Glutamatergic neuron (in vitro differentiated cells): ENCODE measurements around the gene DNAH9. TPM values are rescaled to one million over a fixed set of nuclear protein-coding genes. Genes with fewer than 3 reads are reported as not detected.

Experiments used
- DNase-seq: peaks from one replicate; pipeline ENCODE4 v3.0.0; 2022
- H3K27ac Mint-ChIP-seq: one replicate; pipeline ENCODE4 v1.8.0; 2020; ENCODE audit warnings: mild to moderate bottlenecking, mixed read lengths, inconsistent platforms; ENCODE audit not compliant: unreplicated experiment
- H3K27me3 Mint-ChIP-seq: one replicate; pipeline ENCODE4 v1.8.0; 2020; ENCODE audit warnings: mild to moderate bottlenecking, moderate library complexity, mixed read lengths, inconsistent platforms; ENCODE audit not compliant: unreplicated experiment
- H3K36me3 Mint-ChIP-seq: one replicate; pipeline ENCODE4 v1.8.0; 2020; ENCODE audit warnings: mild to moderate bottlenecking, mixed read lengths, inconsistent platforms; ENCODE audit not compliant: unreplicated experiment
- H3K4me1 Mint-ChIP-seq: one replicate; pipeline ENCODE4 v1.8.0; 2020; ENCODE audit warnings: mild to moderate bottlenecking, low read depth, mixed read lengths, inconsistent platforms; ENCODE audit not compliant: unreplicated experiment
- H3K4me3 Mint-ChIP-seq: one replicate; pipeline ENCODE4 v1.8.0; 2020; ENCODE audit warnings: mild to moderate bottlenecking, mixed read lengths, inconsistent platforms; ENCODE audit not compliant: unreplicated experiment
- H3K9me3 Mint-ChIP-seq: one replicate; pipeline ENCODE4 v1.8.0; 2020; ENCODE audit warnings: mild to moderate bottlenecking, moderate library complexity, mixed read lengths, inconsistent platforms; ENCODE audit not compliant: unreplicated experiment
- total RNA-seq: library from RNA; stranded (reverse); fragmentation: NEBNext Ultra II Directional; extraction: Animal tissue kit (Norgen Biotek cat#: 25700); gene quantifications from one replicate; pipeline ENCODE4 v1.2.1, GENCODE V29; 2021; ENCODE audit not compliant: unreplicated experiment
- TF ChIP-seq, protein P1 (sequence below): fragments of 200-600 bp; sonication (generic); IDR thresholded peaks from one replicate; pipeline ENCODE4 v1.5.0; 2021; ENCODE audit not compliant: partially characterized antibody, unreplicated experiment

DNAH9 gene
- total RNA-seq, 1 donor from 2014 or later = 0.86 TPM

DNA sequence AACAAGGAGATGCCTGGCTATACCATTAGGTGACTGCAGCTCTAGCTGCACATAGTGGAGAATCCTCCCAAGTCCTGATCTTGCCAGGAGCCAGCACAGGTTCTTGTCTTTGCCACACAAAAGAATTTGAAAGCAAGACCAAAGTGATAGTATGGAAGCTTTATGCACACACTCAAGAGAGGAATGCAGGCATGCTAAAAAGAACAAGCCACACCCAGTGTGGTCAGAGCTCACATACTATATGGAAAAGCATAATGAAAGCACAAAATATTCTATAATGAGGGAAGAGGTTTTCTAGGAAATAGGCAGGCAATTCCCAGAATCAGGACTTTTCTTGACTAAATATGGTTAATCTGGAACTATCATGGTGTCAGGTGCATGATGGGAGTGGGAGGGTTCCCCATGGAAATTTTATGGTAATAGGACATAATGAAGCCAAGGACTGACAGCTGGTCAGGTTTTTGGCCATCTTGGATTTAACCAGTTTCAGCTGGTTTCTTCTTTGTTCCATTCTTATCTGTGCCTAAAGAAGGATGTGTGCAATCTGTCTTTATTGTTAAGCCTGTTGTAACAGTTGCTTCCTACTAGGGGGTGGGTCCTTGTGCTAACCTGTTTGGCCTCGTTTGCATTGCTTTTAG is 227.4 kb downstream of the DNAH9 start:
- peaks cover 9% of the 10 kb centered on the region for H3K36me3 Mint-ChIP-seq
- H3K4me1 Mint-ChIP-seq = peaks cover 26% of the 10 kb centered on the region
- no peak for DNase-seq
- peak overlapping the region; percentile 91 for H3K27ac Mint-ChIP-seq
- peak overlapping the region; percentile 61 for H3K4me3 Mint-ChIP-seq
- H3K27me3 Mint-ChIP-seq = no peaks in the 10 kb centered on the region
- peaks cover 3% of the 10 kb centered on the region for H3K9me3 Mint-ChIP-seq
- TF ChIP-seq, protein P1, sequence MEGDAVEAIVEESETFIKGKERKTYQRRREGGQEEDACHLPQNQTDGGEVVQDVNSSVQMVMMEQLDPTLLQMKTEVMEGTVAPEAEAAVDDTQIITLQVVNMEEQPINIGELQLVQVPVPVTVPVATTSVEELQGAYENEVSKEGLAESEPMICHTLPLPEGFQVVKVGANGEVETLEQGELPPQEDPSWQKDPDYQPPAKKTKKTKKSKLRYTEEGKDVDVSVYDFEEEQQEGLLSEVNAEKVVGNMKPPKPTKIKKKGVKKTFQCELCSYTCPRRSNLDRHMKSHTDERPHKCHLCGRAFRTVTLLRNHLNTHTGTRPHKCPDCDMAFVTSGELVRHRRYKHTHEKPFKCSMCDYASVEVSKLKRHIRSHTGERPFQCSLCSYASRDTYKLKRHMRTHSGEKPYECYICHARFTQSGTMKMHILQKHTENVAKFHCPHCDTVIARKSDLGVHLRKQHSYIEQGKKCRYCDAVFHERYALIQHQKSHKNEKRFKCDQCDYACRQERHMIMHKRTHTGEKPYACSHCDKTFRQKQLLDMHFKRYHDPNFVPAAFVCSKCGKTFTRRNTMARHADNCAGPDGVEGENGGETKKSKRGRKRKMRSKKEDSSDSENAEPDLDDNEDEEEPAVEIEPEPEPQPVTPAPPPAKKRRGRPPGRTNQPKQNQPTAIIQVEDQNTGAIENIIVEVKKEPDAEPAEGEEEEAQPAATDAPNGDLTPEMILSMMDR = no peak

DNA sequence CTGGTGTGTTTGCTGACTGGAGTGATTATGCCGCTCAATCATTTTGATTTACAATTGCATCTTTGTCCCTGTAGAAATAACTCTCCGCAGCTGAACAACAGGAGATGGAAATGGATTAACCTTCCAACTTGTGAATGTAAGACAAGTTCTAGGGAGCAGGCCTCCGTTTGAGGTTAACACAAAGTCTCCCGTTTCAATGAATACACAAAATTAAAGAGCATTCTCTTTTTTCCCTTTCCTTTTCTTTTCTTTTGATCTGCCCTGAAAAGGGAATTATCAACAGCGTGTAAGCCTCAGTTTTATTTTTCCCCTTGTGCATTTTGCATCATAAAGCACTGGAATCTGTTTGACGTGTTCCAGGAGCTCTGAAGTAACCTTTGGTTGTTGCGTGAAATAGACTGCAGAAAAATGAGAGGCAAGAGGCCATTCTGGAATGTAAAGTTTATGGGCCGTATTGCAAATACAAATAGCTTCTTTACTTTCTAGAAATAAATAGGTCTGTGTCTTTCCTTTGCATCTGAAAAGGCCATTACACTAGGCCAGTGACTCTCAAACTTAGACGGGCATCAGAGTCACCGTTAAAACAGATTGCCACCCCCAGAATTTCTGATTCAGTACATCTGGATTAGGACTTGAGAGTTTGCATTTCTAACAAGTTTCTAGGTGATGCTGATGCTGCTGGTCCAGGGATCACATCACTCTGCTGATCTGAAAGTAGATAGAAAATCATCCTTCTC is 234.3 kb downstream of the DNAH9 start:
- DNase-seq = no peak
- Mint-ChIP-seq H3K36me3 (peaks cover 4% of the 10 kb centered on the region), H3K4me1 (no peaks in the 10 kb centered on the region), H3K27ac (no peak overlapping the region), H3K9me3 (no peaks in the 10 kb centered on the region), H3K4me3 (no peak overlapping the region), H3K27me3 (no peaks in the 10 kb centered on the region)
- TF ChIP-seq, protein P1 = no peak

DNA sequence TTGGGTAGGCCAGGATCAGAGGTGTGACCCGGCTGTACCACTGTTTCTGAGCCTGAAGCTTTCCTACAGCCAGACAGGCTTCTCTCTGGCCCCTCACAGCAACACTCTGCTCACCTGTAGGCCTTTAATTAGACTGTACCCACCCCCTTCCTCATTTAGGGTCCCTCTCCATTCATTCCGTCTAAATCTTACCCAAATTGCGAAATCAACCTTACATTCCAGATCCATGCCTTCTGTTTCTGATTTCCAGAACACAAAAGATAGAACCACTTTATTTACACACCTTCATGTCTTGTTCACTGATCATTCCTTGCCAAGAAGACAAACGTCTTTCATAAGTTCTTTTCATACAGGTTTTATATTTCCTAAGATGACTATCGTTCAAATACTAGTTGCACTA is 238.2 kb downstream of the DNAH9 start:
- Mint-ChIP-seq H3K27me3 (no peaks in the 10 kb centered on the region), H3K4me3 (no peak overlapping the region), H3K9me3 (no peaks in the 10 kb centered on the region), H3K27ac (no peak overlapping the region), H3K36me3 (no peaks in the 10 kb centered on the region), H3K4me1 (no peaks in the 10 kb centered on the region)
- TF ChIP-seq, protein P1 = no peak
- no peak for DNase-seq

DNA sequence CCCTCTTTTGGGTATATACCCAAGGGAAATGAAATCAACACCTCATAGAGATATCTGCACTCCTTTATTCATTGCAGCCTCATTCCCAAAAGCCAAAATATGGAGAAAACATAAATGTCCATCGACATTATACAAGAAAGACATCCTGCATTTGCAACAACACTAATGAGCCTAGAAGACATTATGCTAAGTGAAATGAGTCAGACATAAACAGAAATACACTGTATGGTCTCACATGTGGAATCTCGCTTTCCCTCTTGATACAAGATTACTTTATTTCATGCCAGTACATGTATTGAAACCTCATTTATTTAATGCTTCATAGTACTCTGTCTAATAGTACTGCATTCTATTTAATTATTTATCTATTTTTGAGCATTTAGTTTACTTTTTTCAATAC is 241.8 kb downstream of the DNAH9 start:
- Mint-ChIP-seq H3K27me3 (no peaks in the 10 kb centered on the region), H3K9me3 (no peaks in the 10 kb centered on the region), H3K36me3 (no peaks in the 10 kb centered on the region), H3K27ac (no peak overlapping the region), H3K4me3 (no peak overlapping the region), H3K4me1 (no peaks in the 10 kb centered on the region)
- no peak for DNase-seq
- TF ChIP-seq, protein P1 = no peak

DNA sequence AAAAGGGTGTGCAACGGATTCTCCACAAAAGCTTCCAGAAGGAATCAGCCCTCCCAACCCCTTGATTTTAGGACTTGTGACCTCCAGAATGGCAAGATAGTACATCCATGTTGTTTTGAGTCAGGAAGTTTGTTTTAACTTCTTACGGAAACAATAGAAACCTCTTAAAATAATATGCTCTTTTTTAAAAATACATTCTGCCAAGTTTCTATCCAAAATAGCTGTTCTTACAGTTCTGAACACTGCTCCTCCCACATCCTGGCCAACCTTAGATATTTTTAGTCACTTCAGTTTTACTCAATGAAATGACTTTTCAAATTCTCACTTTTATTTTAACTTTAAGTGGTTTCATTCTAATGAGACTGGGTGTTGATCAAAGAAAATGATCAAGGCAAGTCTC is 242.6 kb downstream of the DNAH9 start:
- no peak for DNase-seq
- TF ChIP-seq, protein P1 = no peak
- Mint-ChIP-seq H3K36me3 (no peaks in the 10 kb centered on the region), H3K4me1 (no peaks in the 10 kb centered on the region), H3K27ac (no peak overlapping the region), H3K4me3 (no peak overlapping the region), H3K9me3 (no peaks in the 10 kb centered on the region), H3K27me3 (no peaks in the 10 kb centered on the region)
